Esophagus squamous epithelium (tissue), 5 donors: ENCODE results near the gene CRYM. TPM values are rescaled to one million over a fixed set of nuclear protein-coding genes. Genes with fewer than 3 reads are reported as not detected.
A peak's percentile ranks its signal among the peaks of the same experiment; 100 is the strongest.
"Not testable (repeated sequence)": the region's sequence is repeated elsewhere in the genome, so short reads cannot be mapped to it uniquely, and the experiment has no call there.

Experiments
- DNase-seq: peaks from one replicate; lab custom pipeline; 2025; lab: John Stamatoyannopoulos, UW
- H3K27ac ChIP-seq, 4 donors: fragments of 200-600 bp; sonication (generic); one replicate each; pipeline ENCODE4 v1.5.1; 2016 to 2019; ENCODE audit warnings: mild to moderate bottlenecking in 1 of 4
- H3K27me3 ChIP-seq, 4 donors: fragments of 200-600 bp; sonication (generic); 1 replicate in 3 of 4; 2 replicates in 1 of 4; pipeline versions ENCODE4 v1.5.1 to v1.6.0; 2017 to 2021; ENCODE audit warnings: antibody characterized with exemption in 1 of 4
- H3K36me3 ChIP-seq, 3 donors: fragments of 200-600 bp; sonication (generic); one replicate each; pipeline ENCODE4 v1.5.1; 2016 to 2019
- H3K4me1 ChIP-seq, 3 donors: fragments of 200-600 bp; sonication (generic); one replicate each; pipeline ENCODE4 v1.5.1; 2017 to 2019
- H3K4me3 ChIP-seq, 4 donors: fragments of 200-600 bp; sonication (generic); 1 replicate in 3 of 4; 2 replicates in 1 of 4; pipeline ENCODE4 v1.5.1; 2016 to 2019; ENCODE audit warnings: mild to moderate bottlenecking in 2 of 4, moderate library complexity in 1 of 4
- H3K9me3 ChIP-seq, 3 donors: fragments of 200-600 bp; sonication (generic); one replicate each; pipeline ENCODE4 v1.5.1; 2016 to 2019
- CTCF ChIP-seq, 6 experiments: fragments of 450-650 bp in 4 of 6; fragments of 200-600 bp in 2 of 6; sonication (generic) in 2 of 6; IDR thresholded peaks; one replicate each; pipeline ENCODE4 v1.5.1; 2016 to 2019; ENCODE audit warnings: antibody characterized with exemption in 6 of 6, mild to moderate bottlenecking in 4 of 6, moderate library complexity in 4 of 6
- POLR2A ChIP-seq, 4 donors: fragments of 450-650 bp; IDR thresholded peaks; one replicate each; pipeline ENCODE4 v1.6.1; 2017; ENCODE audit warnings: antibody characterized with exemption in 4 of 4, mild to moderate bottlenecking in 4 of 4, moderate library complexity in 3 of 4
- WGBS, 2 donors: methylation state at CpG; one replicate each; pipeline ENCODE4 v1.1.5; 2018; 5-methylcytosine and 5-hydroxymethylcytosine counted together
- intact Hi-C: fragments of 100-400 bp; cut with DNase I; formaldehyde crosslinking; loops from one replicate; pipeline ENCODE4 v1.15.0; 2022
- total RNA-seq, 4 donors: library from RNA; depleted of rRNA; stranded (reverse); fragments of >200 nt; gene quantifications; one replicate each; pipeline ENCODE4 v1.1.0, GENCODE V29; 2016
- donor health status: DM: yes; HTN: yes; CAD: no.

The CRYM gene
- total RNA-seq, 4 donors from 2014 or later = 2.0 to 13.9 (median 5.8) TPM

DNA sequence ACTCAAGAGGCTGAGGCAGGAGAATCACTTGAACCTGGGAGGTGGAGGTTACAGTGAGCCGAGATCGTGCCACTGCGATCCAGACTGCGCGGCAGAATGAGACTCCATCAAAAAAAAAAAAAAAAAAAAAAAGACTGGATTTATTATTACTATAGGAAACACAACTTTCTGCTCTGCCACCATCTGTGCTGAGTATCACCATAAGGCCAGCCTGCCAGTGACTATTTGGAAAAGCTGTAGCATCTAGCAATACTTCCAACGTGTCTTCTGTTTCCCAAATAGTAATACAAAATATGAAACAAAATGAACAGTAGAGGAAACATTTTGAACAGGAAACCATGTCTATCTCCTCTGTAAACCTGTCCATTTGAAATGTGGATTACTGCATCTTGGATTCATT, 43.6 kb upstream of the CRYM start:
- WGBS, 2 donors = 80 to 85% methylated on average over 1 to 5 of the region's 6 CpGs
- no peaks in the 10 kb centered on the region for H3K27me3 ChIP-seq
- H3K36me3 ChIP-seq = peaks cover 0 to 7% (median 0%) of the 10 kb centered on the region in 3 donors
- no peak for TF ChIP-seq POLR2A (IDR thresholded peaks at IDR 0.05)
- no peak for TF ChIP-seq CTCF (IDR thresholded peaks at IDR 0.05)
- H3K27ac ChIP-seq = no peak overlapping the region
- no peaks in the 10 kb centered on the region for H3K4me1 ChIP-seq
- DNase-seq = no peak
- H3K4me3 ChIP-seq = no peak overlapping the region
- intact Hi-C loops = no loop called here
- H3K9me3 ChIP-seq = no peaks in the 10 kb centered on the region

- no peaks in the 10 kb centered on the region for H3K9me3 ChIP-seq
- no peak overlapping the region for H3K27ac ChIP-seq
- no peaks in the 10 kb centered on the region for H3K4me1 ChIP-seq
- DNase-seq = no peak
- peaks cover 0 to 8% (median 0%) of the 10 kb centered on the region in 3 donors for H3K36me3 ChIP-seq
- H3K4me3 ChIP-seq = no peak overlapping the region
- 67 to 87% methylated on average over 1 of the region's 1 CpG for WGBS, 2 donors
- intact Hi-C loops = no loop called here
- no peaks in the 10 kb centered on the region for H3K27me3 ChIP-seq
- no peak for TF ChIP-seq CTCF (IDR thresholded peaks at IDR 0.05)
- TF ChIP-seq POLR2A (IDR thresholded peaks at IDR 0.05) = no peak
These were observed 36.2 kb upstream of the CRYM start for GRCh38 chr16:21314339-21314738.

- H3K4me3 ChIP-seq, intact Hi-C loops, H3K4me1 ChIP-seq, H3K9me3 ChIP-seq, H3K27me3 ChIP-seq, DNase-seq, H3K36me3 ChIP-seq, H3K27ac ChIP-seq: not testable (repeated sequence)
- 97% methylated on average over 4 of the region's 25 CpGs; no CpG with 5 or more reads in 1 of the 2 donors for WGBS, 2 donors
These were observed 34.8 kb upstream of the CRYM start for GRCh38 chr16:21312863-21313372.

- H3K4me1 ChIP-seq, H3K27me3 ChIP-seq, H3K27ac ChIP-seq, H3K36me3 ChIP-seq, intact Hi-C loops, H3K9me3 ChIP-seq, DNase-seq, H3K4me3 ChIP-seq: not testable (repeated sequence)
- 95 to 100% methylated on average over 1 to 12 of the region's 18 CpGs for WGBS, 2 donors
These were observed 34.0 kb upstream of the CRYM start for GRCh38 chr16:21312046-21312445.

GRCh38 chr16:21306712-21307111, 28.6 kb upstream of the CRYM start:
- intact Hi-C loops, H3K4me3 ChIP-seq, DNase-seq, H3K27ac ChIP-seq, H3K36me3 ChIP-seq, H3K9me3 ChIP-seq, H3K27me3 ChIP-seq: not testable (repeated sequence)
- WGBS, 2 donors = 92 to 96% methylated on average over 5 of the region's 5 CpGs
- H3K4me1 ChIP-seq = peaks cover 5 to 19% (median 10%) of the 10 kb centered on the region in 3 donors

DNA sequence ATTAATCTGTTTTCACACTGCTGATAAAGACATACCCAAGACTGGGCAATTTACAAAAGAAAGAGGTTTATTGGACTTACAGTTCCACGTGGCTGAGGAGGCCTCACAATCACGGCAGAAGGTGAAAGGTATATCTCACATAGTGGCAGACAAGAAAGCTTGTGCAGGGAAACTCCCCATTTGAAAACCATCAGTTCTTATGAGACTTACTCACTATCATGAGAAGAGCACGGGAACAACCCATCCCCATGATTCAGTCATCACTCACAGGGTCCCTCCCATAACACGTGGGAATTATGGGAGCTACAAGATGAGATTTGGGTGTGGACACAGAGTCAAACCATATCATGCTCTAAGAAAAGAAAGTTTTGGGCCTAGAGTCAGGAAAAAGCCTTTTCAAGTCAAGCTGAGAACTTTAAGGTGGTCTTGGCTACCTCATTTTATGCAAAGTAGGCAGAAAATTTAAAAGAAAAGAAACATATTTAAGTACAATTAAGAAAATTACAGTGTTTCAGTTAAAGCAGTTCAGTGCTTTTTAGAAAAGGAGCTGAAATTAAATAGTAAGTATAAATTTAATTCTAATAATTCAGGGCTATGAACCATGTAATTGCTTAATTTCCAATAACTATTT, 24.9 kb upstream of the CRYM start:
- Histone ChIP-seq H3K4me1 (peaks cover 5 to 34% (median 13%) of the 10 kb centered on the region in 3 donors), H3K36me3 (no peaks in the 10 kb centered on the region), H3K27ac (peak overlapping the region; percentile 90 to 96 (median 91)), H3K4me3 (peak overlapping the region in 2 of 4 donors; percentile 64 to 86), H3K27me3 (no peaks in the 10 kb centered on the region), H3K9me3 (no peaks in the 10 kb centered on the region)
- TF ChIP-seq CTCF (IDR thresholded peaks at IDR 0.05) (no peak), POLR2A (IDR thresholded peaks at IDR 0.05) (peak in 1 of 4 donors; percentile 47)
- no peak for DNase-seq
- 22 to 52% methylated on average over 4 of the region's 4 CpGs for WGBS, 2 donors
- intact Hi-C loops = no loop called here
